Vagina (tissue), 2 donors: Measurements from ENCODE around the gene HOXB2. TPM values are rescaled to one million over a fixed set of nuclear protein-coding genes. Genes with fewer than 3 reads are reported as not detected.

Experiments
- DNase-seq, 2 donors: peaks; one replicate each; pipeline ENCODE4 v3.0.0-alpha.2; 2017; ENCODE audit errors: extremely low spot score in 2 of 2
- H3K27ac ChIP-seq: fragments of 200-600 bp; sonication (generic); one replicate; pipeline ENCODE4 v1.5.1; 2019
- H3K27me3 ChIP-seq: fragments of 200-600 bp; sonication (generic); one replicate; pipeline ENCODE4 v1.5.1; 2019
- H3K36me3 ChIP-seq, 2 donors: fragments of 200-600 bp; sonication (generic); one replicate each; pipeline ENCODE4 v1.5.1; 2017 to 2019
- H3K4me1 ChIP-seq: fragments of 200-600 bp; sonication (generic); one replicate; pipeline ENCODE4 v1.5.1; 2019
- H3K4me3 ChIP-seq, 2 donors: fragments of 200-600 bp; sonication (generic); 1 replicate in 1 of 2; 2 replicates in 1 of 2; pipeline ENCODE4 v1.5.1; 2016 to 2019
- H3K9me3 ChIP-seq: fragments of 200-600 bp; sonication (generic); one replicate; pipeline ENCODE4 v1.5.1; 2019
- POLR2A ChIP-seq, 2 donors: fragments of 450-650 bp; IDR thresholded peaks; one replicate each; pipeline ENCODE4 v1.6.1; 2017; ENCODE audit warnings: antibody characterized with exemption in 2 of 2, mild to moderate bottlenecking in 2 of 2, moderate library complexity in 2 of 2
- POLR2AphosphoS5 ChIP-seq, 2 donors: sonication (generic); formaldehyde crosslinking; IDR thresholded peaks; one replicate each; pipeline ENCODE4 v1.9.0; 2017; ENCODE audit warnings: antibody characterized with exemption in 2 of 2, mild to moderate bottlenecking in 2 of 2, low read depth in 1 of 2; ENCODE audit not compliant: insufficient read depth in 1 of 2
- intact Hi-C: fragments of 100-400 bp; cut with DNase I; formaldehyde crosslinking; loops from one replicate; pipeline ENCODE4 v1.15.1; 2023
- total RNA-seq: library from RNA; depleted of rRNA; stranded (reverse); fragments of >200 nt; gene quantifications from one replicate; pipeline ENCODE4 v1.2.3, GENCODE V29; 2016
- TF ChIP-seq, protein P1 (sequence below), 3 experiments: fragments of 450-650 bp in 2 of 3; fragments of 200-600 bp in 1 of 3; sonication (generic) in 1 of 3; IDR thresholded peaks; one replicate each; pipeline ENCODE4 v1.5.1; 2017 to 2019; ENCODE audit warnings: antibody characterized with exemption in 3 of 3, mild to moderate bottlenecking in 2 of 3, moderate library complexity in 2 of 3

The HOXB2 gene
- total RNA-seq, 1 donor from 2014 or later, result 14.2 TPM

GRCh38 chr17:48577330-48577945 lies 32.5 kb upstream of the HOXB2 start:
- Histone ChIP-seq H3K27ac (peak overlapping the region; percentile 75), H3K9me3 (no peaks in the 10 kb centered on the region), H3K4me1 (peaks cover 44% of the 10 kb centered on the region), H3K36me3 (no peaks in the 10 kb centered on the region), H3K4me3 (peak overlapping the region; percentile 50 to 52), H3K27me3 (no peaks in the 10 kb centered on the region)
- no peak for DNase-seq
- TF ChIP-seq, protein P1, sequence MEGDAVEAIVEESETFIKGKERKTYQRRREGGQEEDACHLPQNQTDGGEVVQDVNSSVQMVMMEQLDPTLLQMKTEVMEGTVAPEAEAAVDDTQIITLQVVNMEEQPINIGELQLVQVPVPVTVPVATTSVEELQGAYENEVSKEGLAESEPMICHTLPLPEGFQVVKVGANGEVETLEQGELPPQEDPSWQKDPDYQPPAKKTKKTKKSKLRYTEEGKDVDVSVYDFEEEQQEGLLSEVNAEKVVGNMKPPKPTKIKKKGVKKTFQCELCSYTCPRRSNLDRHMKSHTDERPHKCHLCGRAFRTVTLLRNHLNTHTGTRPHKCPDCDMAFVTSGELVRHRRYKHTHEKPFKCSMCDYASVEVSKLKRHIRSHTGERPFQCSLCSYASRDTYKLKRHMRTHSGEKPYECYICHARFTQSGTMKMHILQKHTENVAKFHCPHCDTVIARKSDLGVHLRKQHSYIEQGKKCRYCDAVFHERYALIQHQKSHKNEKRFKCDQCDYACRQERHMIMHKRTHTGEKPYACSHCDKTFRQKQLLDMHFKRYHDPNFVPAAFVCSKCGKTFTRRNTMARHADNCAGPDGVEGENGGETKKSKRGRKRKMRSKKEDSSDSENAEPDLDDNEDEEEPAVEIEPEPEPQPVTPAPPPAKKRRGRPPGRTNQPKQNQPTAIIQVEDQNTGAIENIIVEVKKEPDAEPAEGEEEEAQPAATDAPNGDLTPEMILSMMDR (IDR thresholded peaks at IDR 0.05), result no peak
- no peak for TF ChIP-seq POLR2AphosphoS5 (IDR thresholded peaks at IDR 0.05; ENCODE audit: insufficient read depth in 1 of 2, low read depth in 1 of 2)
- no peak for TF ChIP-seq POLR2A (IDR thresholded peaks at IDR 0.05)
- intact Hi-C loops, result loop anchor here (2.0 kb wide), 1 partner anchor 35 kb away; no protein-coding TSS in a partner anchor

GRCh38 chr17:48576479-48577309 lies 31.8 kb upstream of the HOXB2 start:
- Histone ChIP-seq H3K36me3 (no peaks in the 10 kb centered on the region), H3K4me3 (peak overlapping the region; percentile 50 to 52), H3K9me3 (no peaks in the 10 kb centered on the region), H3K27me3 (no peaks in the 10 kb centered on the region), H3K27ac (peak overlapping the region; percentile 75), H3K4me1 (peaks cover 40% of the 10 kb centered on the region)
- TF ChIP-seq, protein P1 (IDR thresholded peaks at IDR 0.05), result no peak
- DNase-seq, result no peak
- intact Hi-C loops, result loop anchor here (2.0 kb wide), 1 partner anchor 34 kb away; no protein-coding TSS in a partner anchor

GRCh38 chr17:48575673-48576478 lies 31.0 kb upstream of the HOXB2 start:
- Histone ChIP-seq H3K4me3 (no peak overlapping the region), H3K4me1 (peaks cover 34% of the 10 kb centered on the region), H3K36me3 (no peaks in the 10 kb centered on the region), H3K27me3 (no peaks in the 10 kb centered on the region), H3K9me3 (no peaks in the 10 kb centered on the region), H3K27ac (peak overlapping the region; percentile 52)
- TF ChIP-seq, protein P1 (IDR thresholded peaks at IDR 0.05), result no peak
- TF ChIP-seq POLR2AphosphoS5 (IDR thresholded peaks at IDR 0.05; ENCODE audit: insufficient read depth in 1 of 2, low read depth in 1 of 2) (no peak), POLR2A (IDR thresholded peaks at IDR 0.05) (no peak)
- intact Hi-C loops, result loop anchor here (2.0 kb wide), 1 partner anchor 33 kb away; no protein-coding TSS in a partner anchor
- no peak for DNase-seq

DNA sequence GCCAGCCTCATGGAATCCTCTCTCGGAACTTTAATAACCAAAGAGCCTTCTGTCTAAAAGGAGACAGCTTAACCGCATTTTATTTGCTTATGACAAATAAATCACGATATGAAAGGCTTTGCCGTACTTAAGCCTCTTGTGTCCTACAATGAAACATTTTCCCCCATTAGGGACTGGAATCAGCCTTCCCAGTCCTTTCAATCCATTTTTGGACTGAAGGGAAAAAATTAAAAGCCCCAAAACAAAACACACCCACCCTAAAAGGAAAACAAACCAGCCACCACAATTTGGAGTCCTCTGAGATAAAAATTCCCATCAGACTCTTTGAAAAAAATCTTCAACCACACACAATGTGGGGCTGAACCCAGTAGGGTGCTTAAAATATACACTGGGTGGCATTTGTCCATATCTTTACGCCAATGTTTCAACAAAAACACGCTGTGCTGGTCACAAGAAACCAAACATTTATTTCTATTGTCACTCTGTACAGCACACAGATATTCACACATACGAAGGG lies 30.2 kb upstream of the HOXB2 start:
- no peaks in the 10 kb centered on the region for H3K36me3 ChIP-seq
- H3K27me3 ChIP-seq, result no peaks in the 10 kb centered on the region
- peaks cover 34% of the 10 kb centered on the region for H3K4me1 ChIP-seq
- intact Hi-C loops, result no loop called here
- TF ChIP-seq POLR2AphosphoS5 (IDR thresholded peaks at IDR 0.05; ENCODE audit: insufficient read depth in 1 of 2, low read depth in 1 of 2) (no peak), POLR2A (IDR thresholded peaks at IDR 0.05) (no peak)
- TF ChIP-seq, protein P1 (IDR thresholded peaks at IDR 0.05), result no peak
- no peak overlapping the region for H3K4me3 ChIP-seq
- H3K27ac ChIP-seq, result no peak overlapping the region
- no peaks in the 10 kb centered on the region for H3K9me3 ChIP-seq
- DNase-seq, result no peak
